Loucy (cell line): ENCODE measurements around the gene PSMD1.

Source experiments
- H2AFZ ChIP-seq: fragments of 200-600 bp; sonication (generic); 2 replicates; pipeline ENCODE4 v1.6.0; 2016; ENCODE audit warnings: antibody characterized with exemption, mild to moderate bottlenecking, low read length, moderate library complexity
- H3F3A ChIP-seq: fragments of 200-600 bp; 2 replicates; pipeline ENCODE4 v1.6.0; 2016; ENCODE audit warnings: antibody characterized with exemption, low read depth, mild to moderate bottlenecking
- H3K27me3 ChIP-seq: fragments of 200-600 bp; sonication (generic); 2 replicates; pipeline ENCODE4 v1.6.1; 2014; ENCODE audit warnings: low read length, mild to moderate bottlenecking; ENCODE audit not compliant: insufficient read depth, poor library complexity, severe bottlenecking
- H3K36me3 ChIP-seq: fragments of 200-600 bp; sonication (generic); 2 replicates; pipeline ENCODE4 v1.6.1; 2016; ENCODE audit warnings: low read length; ENCODE audit not compliant: insufficient read depth
- H3K4me1 ChIP-seq: fragments of 200-600 bp; sonication (generic); 2 replicates; pipeline ENCODE4 v1.5.1; 2014; ENCODE audit warnings: low read length, mild to moderate bottlenecking; ENCODE audit not compliant: insufficient read depth, poor library complexity, severe bottlenecking
- H3K4me2 ChIP-seq: fragments of 200-600 bp; sonication (generic); 2 replicates; pipeline ENCODE4 v1.6.0; 2014; ENCODE audit warnings: antibody characterized with exemption, low read length, low read depth, mild to moderate bottlenecking; ENCODE audit not compliant: poor library complexity, severe bottlenecking
- H3K4me3 ChIP-seq: fragments of 200-600 bp; sonication (generic); 2 replicates; pipeline ENCODE4 v1.5.1; 2014; ENCODE audit warnings: low read length, mild to moderate bottlenecking, mixed read lengths; ENCODE audit not compliant: poor library complexity, severe bottlenecking
- H3K79me2 ChIP-seq: fragments of 200-600 bp; sonication (generic); 2 replicates; pipeline ENCODE4 v1.6.1; 2014; ENCODE audit warnings: low read length; ENCODE audit not compliant: insufficient read depth
- H3K9ac ChIP-seq: fragments of 200-600 bp; sonication (generic); 2 replicates; pipeline ENCODE4 v1.6.0; 2014; ENCODE audit warnings: mild to moderate bottlenecking, low read depth, low read length, moderate library complexity; ENCODE audit not compliant: poor library complexity, severe bottlenecking
- H3K9me2 ChIP-seq: fragments of 200-600 bp; sonication (generic); replicated peaks from 2 replicates; pipeline ENCODE4 v1.6.1; 2016; ENCODE audit warnings: low read depth, low read length, mixed read lengths
- H3K9me3 ChIP-seq: fragments of 200-600 bp; sonication (generic); 2 replicates; pipeline ENCODE4 v1.6.1; 2014; ENCODE audit warnings: mild to moderate bottlenecking, antibody characterized with exemption, low read length, low read depth; ENCODE audit not compliant: insufficient read depth
- H4K20me1 ChIP-seq: fragments of 200-600 bp; sonication (generic); 2 replicates; pipeline ENCODE4 v1.6.0; 2014; ENCODE audit warnings: antibody characterized with exemption, low read length, mild to moderate bottlenecking; ENCODE audit not compliant: insufficient read depth, poor library complexity, severe bottlenecking
- CTCF ChIP-seq: fragments of 200-600 bp; sonication (generic); conservative IDR thresholded peaks from 2 replicates; pipeline ENCODE4 v1.5.1; 2014; ENCODE audit warnings: mild to moderate bottlenecking, antibody characterized with exemption, low read length
- EZH2phosphoT487 ChIP-seq: fragments of 200-600 bp; IDR thresholded peaks from 2 replicates; pipeline ENCODE4 v1.6.1; 2018; ENCODE audit warnings: antibody characterized with exemption, mild to moderate bottlenecking, moderate library complexity, borderline replicate concordance

The PSMD1 gene

GRCh38 chr2:231047923-231048915 lies 8.4 kb upstream of the PSMD1 start:
- no peak overlapping the region for H3K4me3 ChIP-seq
- no peak for TF ChIP-seq CTCF
- TF ChIP-seq EZH2phosphoT487, result no peak
- H3K36me3 ChIP-seq, result no peaks in the 10 kb centered on the region
- no peaks in the 10 kb centered on the region for H3K9me2 ChIP-seq
- H3K79me2 ChIP-seq, result no peaks in the 10 kb centered on the region
- no peaks in the 10 kb centered on the region for H3K9me3 ChIP-seq
- H3K4me1 ChIP-seq, result peaks cover 3% of the 10 kb centered on the region
- no peaks in the 10 kb centered on the region for H4K20me1 ChIP-seq
- H3F3A ChIP-seq, result no peaks in the 10 kb centered on the region
- H3K27me3 ChIP-seq, result peaks cover 4% of the 10 kb centered on the region
- no peak overlapping the region for H3K9ac ChIP-seq
- no peak overlapping the region for H3K4me2 ChIP-seq
- no peak overlapping the region for H2AFZ ChIP-seq

GRCh38 chr2:231049286-231050017 lies 7.2 kb upstream of the PSMD1 start:
- no peak overlapping the region for H3K4me2 ChIP-seq
- no peaks in the 10 kb centered on the region for H3K79me2 ChIP-seq
- H3K9me2 ChIP-seq, result no peaks in the 10 kb centered on the region
- no peak overlapping the region for H2AFZ ChIP-seq
- peaks cover 4% of the 10 kb centered on the region for H3K27me3 ChIP-seq
- no peaks in the 10 kb centered on the region for H3F3A ChIP-seq
- H4K20me1 ChIP-seq, result no peaks in the 10 kb centered on the region
- H3K9me3 ChIP-seq, result no peaks in the 10 kb centered on the region
- H3K4me1 ChIP-seq, result peaks cover 4% of the 10 kb centered on the region
- H3K9ac ChIP-seq, result no peak overlapping the region
- no peak for TF ChIP-seq EZH2phosphoT487
- TF ChIP-seq CTCF, result no peak
- no peaks in the 10 kb centered on the region for H3K36me3 ChIP-seq
- H3K4me3 ChIP-seq, result no peak overlapping the region

- Histone ChIP-seq H3K27me3 (peaks cover 4% of the 10 kb centered on the region), H3K4me1 (peaks cover 4% of the 10 kb centered on the region), H3K79me2 (no peaks in the 10 kb centered on the region), H3K9me3 (no peaks in the 10 kb centered on the region), H3K9me2 (no peaks in the 10 kb centered on the region), H3K9ac (no peak overlapping the region), H3K4me3 (no peak overlapping the region), H4K20me1 (no peaks in the 10 kb centered on the region), H3K36me3 (no peaks in the 10 kb centered on the region), H3F3A (no peaks in the 10 kb centered on the region), H2AFZ (no peak overlapping the region), H3K4me2 (no peak overlapping the region)
- TF ChIP-seq EZH2phosphoT487 (no peak), CTCF (no peak)
Observed at GRCh38 chr2:231050018-231050901, 6.4 kb upstream of the PSMD1 start.
